HS-27A (cell line): Measurements from ENCODE around the gene ITGA1.
A peak's percentile ranks its signal among the peaks of the same experiment; 100 is the strongest.

Source experiments
- DNase-seq: peaks from one replicate; pipeline ENCODE4 v3.0.0-alpha.2; 2012; ENCODE audit warnings: low read depth, missing footprints

Gene ITGA1

DNA sequence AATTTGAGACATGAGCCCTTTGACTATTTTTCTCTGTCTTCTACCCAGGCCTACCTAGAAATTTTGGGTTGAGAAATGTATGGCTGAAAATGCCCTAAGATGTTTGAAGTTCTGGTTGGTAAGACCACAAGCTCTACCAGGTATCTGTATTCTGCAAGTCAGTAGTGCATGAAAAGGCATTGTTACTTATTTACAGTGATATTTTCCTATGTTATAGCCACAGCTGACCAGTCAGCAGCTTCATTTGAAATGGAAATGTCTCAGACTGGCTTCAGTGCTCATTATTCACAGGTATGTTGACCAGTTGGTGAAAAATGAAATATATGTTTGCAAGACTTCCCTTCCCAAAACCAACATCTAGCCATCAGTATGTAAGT is 109.5 kb downstream of the ITGA1 start:
- no peak for DNase-seq

DNA sequence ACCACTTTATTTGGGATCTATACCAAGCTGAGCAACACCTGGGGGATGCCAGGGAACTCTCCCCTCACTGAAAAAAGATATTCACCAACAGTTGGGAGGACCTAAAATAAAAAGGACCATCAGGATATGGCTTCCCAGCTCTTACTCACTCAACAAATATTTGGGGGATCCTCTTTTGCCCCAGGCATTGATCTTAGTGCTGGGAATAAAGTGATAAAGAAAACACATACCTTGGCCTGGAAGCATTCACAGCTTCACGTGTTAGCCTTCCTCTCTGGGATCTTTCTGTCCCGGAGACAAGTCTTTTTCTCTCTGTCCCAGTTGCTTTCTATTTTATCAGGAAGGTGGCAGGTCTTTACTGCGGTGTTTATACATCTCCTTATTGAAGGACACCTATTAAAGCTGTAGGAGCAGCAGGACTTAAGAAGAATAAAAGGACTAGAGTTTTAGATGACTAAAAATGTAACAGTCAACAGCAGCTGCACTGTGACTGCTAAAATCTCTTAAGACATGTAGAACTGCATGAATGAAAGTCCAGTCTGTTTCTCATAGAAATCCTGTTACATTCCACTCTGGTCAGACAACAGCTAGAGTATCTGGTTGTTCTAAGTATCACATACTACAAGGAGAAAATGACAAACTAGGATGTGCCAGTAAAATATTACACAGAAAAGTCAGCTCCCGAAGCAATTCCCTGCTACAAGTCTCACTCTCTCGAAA is 111.4 kb downstream of the ITGA1 start:
- DNase-seq = no peak

- DNase-seq = no peak
These were observed 115.4 kb downstream of the ITGA1 start for GRCh38 chr5:52903142-52903541.

DNA sequence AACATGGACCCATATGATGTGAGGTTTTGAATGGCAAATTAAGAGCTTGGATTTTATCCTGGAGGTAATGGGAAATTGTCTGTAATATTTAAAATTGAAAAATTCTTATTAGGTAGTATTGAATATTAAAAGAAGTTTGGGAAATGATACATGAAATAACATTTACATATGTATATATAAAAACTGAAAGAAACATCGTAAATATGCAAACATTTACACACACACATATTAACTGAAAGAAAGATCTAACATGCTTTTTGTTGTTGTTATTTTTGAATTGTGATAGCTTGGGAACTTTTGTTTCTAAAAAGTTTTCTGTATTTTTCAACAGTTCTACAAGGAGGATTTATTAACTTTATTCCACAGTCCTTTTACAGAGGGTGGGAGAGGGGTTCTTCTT is 118.6 kb downstream of the ITGA1 start:
- no peak for DNase-seq

- DNase-seq = no peak
These were observed 119.1 kb downstream of the ITGA1 start for GRCh38 chr5:52906845-52907244.

GRCh38 chr5:52909192-52909591 is 121.5 kb downstream of the ITGA1 start:
- DNase-seq = no peak

GRCh38 chr5:52910071-52910470 is 122.4 kb downstream of the ITGA1 start:
- no peak for DNase-seq

GRCh38 chr5:52915176-52915875 is 127.6 kb downstream of the ITGA1 start:
- no peak for DNase-seq

DNA sequence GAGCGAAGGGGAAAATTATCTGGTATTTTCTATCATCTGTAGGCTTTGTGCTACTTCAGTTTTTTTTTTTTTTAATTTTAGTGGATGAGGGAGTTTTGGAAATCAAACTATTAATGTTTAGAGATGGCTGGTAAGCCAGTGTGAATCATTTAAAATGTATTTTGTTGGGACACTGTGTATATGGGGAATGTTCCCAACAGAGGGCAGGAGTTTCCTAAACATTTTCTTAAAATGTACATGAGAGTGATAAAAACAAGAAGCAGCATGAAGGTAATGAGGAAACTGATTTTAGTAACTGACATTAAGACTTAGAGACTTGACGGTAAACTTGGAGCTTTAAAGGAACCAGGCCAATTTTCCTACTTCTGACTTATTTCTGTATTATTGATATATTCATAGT is 133.2 kb downstream of the ITGA1 start:
- no peak for DNase-seq

GRCh38 chr5:52922384-52922783 is 134.7 kb downstream of the ITGA1 start:
- peak; percentile 70 for DNase-seq

DNA sequence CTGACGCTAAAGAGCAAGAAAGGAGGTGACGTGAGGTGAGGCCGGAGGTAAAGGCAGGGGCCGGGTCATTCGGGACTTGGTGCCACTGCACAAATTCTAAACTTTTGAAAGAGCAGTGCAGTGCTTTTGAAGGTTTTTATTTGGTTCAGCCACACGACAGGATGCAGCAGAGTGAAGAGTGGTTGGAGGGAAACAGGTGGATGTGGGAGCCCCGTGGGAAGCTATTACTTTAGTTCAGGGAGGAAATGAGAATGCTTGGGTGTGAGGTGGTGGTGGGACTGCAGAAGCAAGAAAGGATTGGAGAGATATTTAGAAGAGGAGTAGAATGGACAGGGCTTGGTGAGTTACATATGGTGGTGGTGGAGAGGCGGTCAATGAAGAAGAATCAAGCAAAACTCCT is 136.7 kb downstream of the ITGA1 start:
- no peak for DNase-seq

- no peak for DNase-seq
These were observed 137.3 kb downstream of the ITGA1 start for GRCh38 chr5:52925001-52925400.

GRCh38 chr5:52928689-52929088 is 141.0 kb downstream of the ITGA1 start:
- no peak for DNase-seq

- DNase-seq = no peak
These were observed 150.5 kb downstream of the ITGA1 start for GRCh38 chr5:52938226-52938625.

DNA sequence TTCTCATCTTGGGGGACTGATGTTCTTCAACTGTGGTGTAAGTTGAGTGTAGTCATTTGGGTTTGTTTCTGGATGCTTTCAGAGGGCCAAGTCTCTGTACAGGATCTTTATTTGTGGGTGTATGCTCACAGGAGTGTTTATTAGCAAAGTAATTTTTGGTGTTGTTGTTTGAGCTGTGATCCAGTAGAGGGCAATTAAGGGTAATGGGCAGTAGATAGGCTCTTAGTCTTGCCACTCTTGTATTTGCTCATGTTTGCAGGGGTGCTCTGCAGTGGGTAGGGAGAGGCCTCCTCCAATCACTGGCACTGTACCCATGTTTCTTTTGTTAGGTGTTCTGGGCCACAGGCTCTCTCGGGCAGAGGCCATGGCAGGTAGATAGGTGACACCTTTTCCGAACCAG is 155.6 kb downstream of the ITGA1 start:
- no peak for DNase-seq

- DNase-seq = no peak
These were observed 156.1 kb downstream of the ITGA1 start for GRCh38 chr5:52943808-52944207.

GRCh38 chr5:52945040-52945439 is 157.3 kb downstream of the ITGA1 start:
- no peak for DNase-seq

DNA sequence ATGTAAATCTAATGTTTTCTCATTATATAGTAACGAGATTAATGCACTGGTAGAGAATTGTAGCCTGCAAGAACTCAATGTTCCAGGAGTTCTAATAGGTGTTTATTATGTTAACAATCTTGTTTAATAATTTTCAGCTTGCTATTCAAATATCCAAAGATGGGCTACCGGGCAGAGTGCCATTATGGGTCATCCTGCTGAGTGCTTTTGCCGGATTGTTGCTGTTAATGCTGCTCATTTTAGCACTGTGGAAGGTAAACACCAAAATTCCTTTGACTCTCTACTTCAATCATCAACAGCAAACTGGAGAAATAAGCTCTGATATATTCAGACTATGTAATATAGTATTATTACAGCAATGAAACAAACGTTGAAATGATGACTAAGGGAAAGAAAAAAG is 159.5 kb downstream of the ITGA1 start:
- no peak for DNase-seq

DNA sequence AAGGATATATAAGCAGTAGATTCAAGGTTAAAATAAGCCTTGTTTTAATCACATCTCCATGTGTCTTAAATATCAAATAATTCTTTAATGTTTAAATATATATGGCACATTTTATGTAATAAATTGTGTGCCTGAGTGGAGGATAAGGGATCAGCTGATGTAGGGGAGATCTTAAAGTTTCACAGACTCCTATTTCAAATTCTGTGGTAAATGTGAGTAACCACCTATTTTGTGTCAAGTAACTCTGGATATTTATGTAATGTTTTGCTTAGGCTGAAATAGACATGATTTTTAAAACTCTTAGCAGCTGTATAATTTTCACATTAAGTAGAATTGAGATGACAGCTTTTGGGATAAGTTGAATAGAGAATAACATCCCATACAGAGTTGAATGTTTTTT is 160.1 kb downstream of the ITGA1 start:
- no peak for DNase-seq

- peak; percentile 38 for DNase-seq
These were observed 160.8 kb downstream of the ITGA1 start for GRCh38 chr5:52948418-52949076.

- no peak for DNase-seq
These were observed 163.0 kb downstream of the ITGA1 start for GRCh38 chr5:52950686-52951085.

DNA sequence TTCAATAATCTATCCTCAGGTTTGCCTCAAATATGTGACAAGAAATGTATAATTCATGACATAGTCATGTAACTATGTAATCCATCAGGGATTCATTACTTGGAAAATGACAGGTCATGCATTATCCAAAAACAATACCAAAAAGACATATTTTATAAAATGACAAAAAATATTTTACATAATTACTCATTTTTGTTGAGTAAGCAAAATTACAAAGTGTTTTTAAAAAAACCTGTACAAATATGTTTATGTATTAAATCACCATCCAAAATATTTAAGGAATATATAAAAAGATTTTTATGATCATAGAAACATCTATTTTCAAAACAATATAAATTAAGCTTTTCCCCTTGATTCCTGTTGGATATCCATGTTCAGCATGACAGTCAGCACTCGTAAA is 164.8 kb downstream of the ITGA1 start:
- no peak for DNase-seq

DNA sequence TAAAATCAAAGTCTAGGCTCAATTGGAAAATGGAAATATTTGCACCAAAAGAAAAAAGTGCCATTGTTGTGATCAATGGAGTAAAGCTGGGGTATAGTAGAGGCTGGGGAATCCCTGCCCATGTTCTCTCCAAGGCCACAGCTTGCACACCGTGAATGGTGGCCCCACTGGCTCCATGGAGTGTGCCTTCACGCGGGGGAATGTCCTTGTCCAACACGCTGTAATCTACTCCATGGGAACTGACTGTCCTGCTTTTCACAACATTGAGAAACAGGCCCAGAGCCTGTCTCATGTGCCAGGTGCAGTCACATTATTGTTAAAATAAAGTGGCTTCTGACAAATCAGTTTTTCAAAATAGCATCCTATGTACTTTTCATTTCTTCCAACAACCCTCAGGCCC is 168.3 kb downstream of the ITGA1 start:
- no peak for DNase-seq
